IPS DF 6.9 (cell line): ENCODE measurements around the gene SMIM20.

Experiments used
- DNase-seq: peaks from one replicate; pipeline ENCODE4 v3.0.0-alpha.2; 2013; ENCODE audit warnings: low read depth, low spot score
- H3K27ac ChIP-seq: one replicate; pipeline ENCODE4 v1.5.1; 2013; ENCODE audit warnings: low read length, control low read depth
- H3K27me3 ChIP-seq: 2 replicates; pipeline ENCODE4 v1.6.1; 2013; ENCODE audit warnings: mild to moderate bottlenecking, low read length; ENCODE audit not compliant: control insufficient read depth, insufficient read depth
- H3K36me3 ChIP-seq: 2 replicates; pipeline ENCODE4 v1.6.1; 2013; ENCODE audit warnings: low read length; ENCODE audit not compliant: control insufficient read depth, insufficient read depth
- H3K4me1 ChIP-seq: 2 replicates; pipeline ENCODE4 v1.6.1; 2013; ENCODE audit warnings: low read length; ENCODE audit not compliant: control insufficient read depth, insufficient read depth
- H3K4me3 ChIP-seq: 2 replicates; pipeline ENCODE4 v1.5.1; 2013; ENCODE audit warnings: mild to moderate bottlenecking, low read length
- H3K9me3 ChIP-seq: 2 replicates; pipeline ENCODE4 v1.6.1; 2013; ENCODE audit warnings: low read length, inconsistent platforms; ENCODE audit not compliant: control insufficient read depth, insufficient read depth
- WGBS: extraction: QIAGEN DNeasy Blood & Tissue Kit; methylation state at CpG from one replicate; pipeline ENCODE4 v1.1.7; 2013; ENCODE audit warnings: mixed read lengths, missing lambda C conversion rate; ENCODE audit not compliant: insufficient read length, insufficient coverage; 5-methylcytosine and 5-hydroxymethylcytosine counted together

SMIM20 gene

DNA sequence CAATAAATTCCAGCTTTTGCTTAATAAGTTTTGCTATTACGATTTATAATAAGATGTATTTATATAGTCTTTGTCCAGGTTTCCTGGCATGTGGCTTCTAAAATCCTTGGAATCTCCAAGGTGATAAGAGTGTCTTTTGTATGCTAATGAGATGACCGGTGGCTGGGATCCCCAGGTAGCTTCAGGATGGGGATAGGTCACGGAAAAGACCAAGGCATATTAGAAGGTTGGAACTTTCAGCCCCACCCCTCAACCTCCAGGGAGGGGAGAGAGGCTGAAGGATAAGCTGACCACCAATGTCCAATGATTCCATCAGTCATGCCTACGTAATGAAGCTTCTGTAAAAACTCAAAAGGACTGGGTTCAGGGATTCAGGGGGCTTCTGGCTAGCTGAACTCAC, 41.7 kb downstream of the SMIM20 start:
- no peaks in the 10 kb centered on the region for H3K27me3 ChIP-seq
- H3K4me1 ChIP-seq, result peaks cover 7% of the 10 kb centered on the region
- no peak for DNase-seq
- no peaks in the 10 kb centered on the region for H3K9me3 ChIP-seq
- no peak overlapping the region for H3K4me3 ChIP-seq
- WGBS, result no CpG with 5 or more reads among the region's 4 CpGs
- H3K27ac ChIP-seq, result no peak overlapping the region
- H3K36me3 ChIP-seq, result no peaks in the 10 kb centered on the region

DNA sequence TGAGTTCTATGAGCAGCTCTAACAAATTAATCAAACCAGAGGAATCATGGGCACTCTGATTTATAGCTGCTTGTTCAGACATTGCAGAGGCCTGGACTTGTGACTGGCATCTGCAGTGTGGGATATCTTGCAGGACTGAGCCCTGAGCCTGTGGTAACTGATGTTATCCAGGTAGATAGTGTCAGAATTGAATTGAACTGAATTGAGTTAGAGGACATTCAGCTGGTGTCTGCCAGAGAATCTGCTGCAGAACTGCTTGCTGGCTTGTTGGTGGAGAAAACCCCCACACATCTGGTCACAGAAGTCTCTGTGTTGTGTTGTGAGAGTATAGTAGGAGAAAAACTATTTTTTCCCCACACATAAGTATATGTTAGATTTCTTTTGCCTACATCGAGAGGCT, 42.2 kb downstream of the SMIM20 start:
- no CpG with 5 or more reads among the region's 1 CpG for WGBS
- Histone ChIP-seq H3K27ac (no peak overlapping the region), H3K9me3 (no peaks in the 10 kb centered on the region), H3K27me3 (no peaks in the 10 kb centered on the region), H3K36me3 (no peaks in the 10 kb centered on the region), H3K4me1 (peaks cover 7% of the 10 kb centered on the region), H3K4me3 (no peak overlapping the region)
- DNase-seq, result no peak

DNA sequence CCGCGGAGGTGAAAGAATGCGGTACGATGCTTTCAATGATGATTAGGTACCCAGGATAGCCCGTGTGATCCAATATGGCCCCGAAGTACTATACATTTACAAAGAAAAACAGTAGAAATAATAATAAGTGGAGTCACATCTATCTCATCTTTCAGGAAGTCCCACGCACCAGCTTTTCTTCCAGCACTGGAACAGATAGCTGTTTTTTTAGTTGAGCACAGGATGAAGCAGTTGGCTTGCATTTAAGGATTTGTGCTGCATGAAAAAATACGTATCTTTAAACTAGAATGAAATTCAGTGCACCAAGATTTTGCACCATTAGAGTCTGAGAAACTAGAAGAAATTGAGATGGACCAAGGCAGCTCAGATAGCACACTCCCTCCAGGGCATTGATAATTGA, 44.1 kb downstream of the SMIM20 start:
- Histone ChIP-seq H3K36me3 (no peaks in the 10 kb centered on the region), H3K4me1 (peaks cover 5% of the 10 kb centered on the region), H3K27ac (no peak overlapping the region), H3K27me3 (no peaks in the 10 kb centered on the region), H3K4me3 (no peak overlapping the region), H3K9me3 (no peaks in the 10 kb centered on the region)
- WGBS, result no CpG with 5 or more reads among the region's 8 CpGs
- DNase-seq, result no peak

DNA sequence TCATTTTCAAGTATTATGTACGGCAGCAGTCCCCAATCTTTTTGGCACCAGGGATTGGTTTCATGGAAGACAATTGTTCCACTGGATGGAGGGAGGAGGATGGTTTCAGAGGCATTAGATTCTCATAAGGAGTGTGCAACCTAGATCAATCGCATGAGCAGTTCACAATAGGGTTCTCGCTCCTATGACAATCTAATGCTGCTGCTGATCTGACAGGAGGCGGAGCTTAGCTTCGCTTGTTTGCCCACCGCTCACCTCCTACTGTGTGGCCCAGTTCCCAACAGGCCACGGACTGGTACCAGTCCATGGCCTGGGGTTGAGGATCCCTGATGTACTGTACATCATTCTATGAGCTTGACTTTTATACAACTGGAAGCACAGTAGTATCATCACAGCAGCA, 48.4 kb downstream of the SMIM20 start:
- H3K4me3 ChIP-seq, result no peak overlapping the region
- no peaks in the 10 kb centered on the region for H3K27me3 ChIP-seq
- no peak for DNase-seq
- no CpG with 5 or more reads among the region's 7 CpGs for WGBS
- H3K4me1 ChIP-seq, result no peaks in the 10 kb centered on the region
- no peaks in the 10 kb centered on the region for H3K9me3 ChIP-seq
- H3K27ac ChIP-seq, result no peak overlapping the region
- no peaks in the 10 kb centered on the region for H3K36me3 ChIP-seq

DNA sequence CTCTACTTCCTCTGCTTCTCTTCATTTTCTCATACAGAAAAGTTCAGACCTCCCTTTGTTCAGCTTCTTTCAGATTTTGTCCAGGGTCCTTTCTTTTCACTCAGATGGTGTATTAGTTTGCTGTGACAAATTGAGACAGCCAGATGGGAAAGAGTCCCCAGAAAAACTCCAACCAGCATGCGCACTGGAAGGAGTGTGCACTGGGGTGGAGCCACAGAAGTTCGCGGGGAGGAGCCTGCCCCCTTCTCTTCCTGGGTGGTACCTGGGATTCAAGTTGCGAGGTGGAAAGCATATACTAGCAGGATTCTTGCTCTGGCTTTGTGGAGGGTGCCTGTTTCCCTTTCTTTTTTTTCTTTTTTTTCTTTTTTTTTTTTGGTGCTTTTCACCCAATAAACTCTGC, 51.6 kb downstream of the SMIM20 start:
- H3K36me3 ChIP-seq, result no peaks in the 10 kb centered on the region
- WGBS, result no CpG with 5 or more reads among the region's 4 CpGs
- DNase-seq, result no peak
- no peak overlapping the region for H3K27ac ChIP-seq
- H3K4me3 ChIP-seq, result no peak overlapping the region
- no peaks in the 10 kb centered on the region for H3K4me1 ChIP-seq
- no peaks in the 10 kb centered on the region for H3K9me3 ChIP-seq
- H3K27me3 ChIP-seq, result no peaks in the 10 kb centered on the region; the same call in 1 of the 2 replicates

DNA sequence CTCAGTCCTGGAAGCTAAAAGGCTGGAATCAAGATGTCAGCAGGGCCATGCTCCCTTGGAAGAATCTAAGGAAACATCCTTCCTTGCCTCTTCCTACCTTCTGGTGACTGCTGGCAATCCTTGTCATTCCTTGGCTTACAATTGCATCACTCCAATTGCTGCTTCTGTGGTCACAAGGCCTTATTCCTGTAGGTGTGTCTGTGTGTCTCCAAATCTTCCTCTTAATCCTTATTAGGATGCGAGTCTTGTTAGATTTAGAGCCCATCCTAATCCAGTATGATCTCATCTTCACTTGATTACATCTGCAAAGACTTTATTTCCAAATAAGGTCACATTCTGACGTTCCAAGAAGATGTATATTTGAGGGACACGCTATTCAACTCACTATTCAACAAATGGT, 52.2 kb downstream of the SMIM20 start:
- no peak for DNase-seq
- no peaks in the 10 kb centered on the region; the same call in 1 of the 2 replicates for H3K27me3 ChIP-seq
- no peaks in the 10 kb centered on the region for H3K36me3 ChIP-seq
- H3K27ac ChIP-seq, result no peak overlapping the region
- H3K4me3 ChIP-seq, result no peak overlapping the region
- H3K4me1 ChIP-seq, result no peaks in the 10 kb centered on the region
- WGBS, result no CpG with 5 or more reads among the region's 3 CpGs
- H3K9me3 ChIP-seq, result no peaks in the 10 kb centered on the region

DNA sequence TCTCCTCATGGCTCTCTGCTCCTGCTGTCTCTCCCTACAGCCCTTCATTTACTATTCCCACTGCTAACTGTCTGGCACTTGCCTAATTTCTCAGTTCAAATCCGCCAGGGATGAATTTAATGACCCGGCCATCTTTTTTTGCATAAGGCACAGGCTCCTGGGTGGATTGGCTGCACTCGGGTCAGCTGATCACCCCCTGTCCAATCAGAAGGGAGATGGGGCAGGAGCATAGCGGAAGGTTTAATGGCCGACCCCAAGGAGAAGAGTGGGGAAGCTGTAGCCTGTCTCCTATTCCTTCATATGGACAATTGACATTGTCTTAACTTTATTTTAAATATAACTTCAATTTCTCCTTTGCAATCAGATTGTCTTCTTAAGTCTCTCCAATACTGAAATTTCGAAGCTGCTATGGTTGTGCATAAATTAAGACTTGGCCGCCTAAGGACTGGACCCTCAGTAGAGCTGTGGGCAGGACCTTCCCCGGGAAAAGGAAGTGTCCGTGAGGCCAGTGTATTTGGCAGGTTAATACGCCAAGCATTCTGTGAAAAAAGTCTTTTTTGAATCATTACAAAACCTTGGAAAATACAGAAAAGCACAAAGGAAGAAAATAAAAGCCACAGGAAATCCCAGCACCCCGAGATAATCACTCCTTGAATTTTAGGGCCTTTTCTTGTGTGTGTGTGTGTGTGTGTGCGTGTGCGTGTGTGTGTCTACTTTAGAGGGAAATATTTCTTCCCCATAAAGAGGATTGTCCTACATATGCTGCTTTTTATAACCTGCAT, 55.5 kb downstream of the SMIM20 start:
- Histone ChIP-seq H3K27me3 (no peaks in the 10 kb centered on the region; the same call in 1 of the 2 replicates), H3K4me1 (no peaks in the 10 kb centered on the region), H3K36me3 (no peaks in the 10 kb centered on the region), H3K4me3 (no peak overlapping the region), H3K27ac (no peak overlapping the region), H3K9me3 (no peaks in the 10 kb centered on the region)
- no CpG with 5 or more reads among the region's 13 CpGs for WGBS
- no peak for DNase-seq

DNA sequence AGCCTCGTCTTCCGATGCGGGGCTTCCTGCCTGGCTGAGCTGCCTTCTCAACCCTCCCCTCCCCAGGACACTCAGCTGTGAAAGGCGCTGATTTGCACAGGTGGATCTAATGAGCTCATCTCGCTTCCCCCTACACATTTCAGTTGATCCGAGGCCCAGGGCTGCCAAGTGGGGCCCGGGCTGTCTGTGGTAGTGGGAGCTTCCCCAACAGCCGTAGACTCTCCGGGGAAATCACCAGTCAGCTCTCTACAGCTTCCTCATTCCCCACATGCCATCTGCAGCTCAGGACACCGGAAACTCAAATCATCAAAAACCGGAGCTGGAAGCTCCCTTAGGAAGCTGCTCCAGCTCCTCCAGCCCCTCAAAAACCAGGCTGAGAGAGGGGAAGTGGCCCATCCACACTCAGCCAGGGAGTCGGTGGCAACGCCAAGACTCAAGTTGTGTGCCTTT, 56.2 kb downstream of the SMIM20 start:
- no peak for DNase-seq
- no peaks in the 10 kb centered on the region for H3K9me3 ChIP-seq
- no peaks in the 10 kb centered on the region for H3K36me3 ChIP-seq
- no peak overlapping the region for H3K27ac ChIP-seq
- no peaks in the 10 kb centered on the region; the same call in 1 of the 2 replicates for H3K27me3 ChIP-seq
- no peaks in the 10 kb centered on the region for H3K4me1 ChIP-seq
- no CpG with 5 or more reads among the region's 13 CpGs for WGBS
- H3K4me3 ChIP-seq, result no peak overlapping the region

DNA sequence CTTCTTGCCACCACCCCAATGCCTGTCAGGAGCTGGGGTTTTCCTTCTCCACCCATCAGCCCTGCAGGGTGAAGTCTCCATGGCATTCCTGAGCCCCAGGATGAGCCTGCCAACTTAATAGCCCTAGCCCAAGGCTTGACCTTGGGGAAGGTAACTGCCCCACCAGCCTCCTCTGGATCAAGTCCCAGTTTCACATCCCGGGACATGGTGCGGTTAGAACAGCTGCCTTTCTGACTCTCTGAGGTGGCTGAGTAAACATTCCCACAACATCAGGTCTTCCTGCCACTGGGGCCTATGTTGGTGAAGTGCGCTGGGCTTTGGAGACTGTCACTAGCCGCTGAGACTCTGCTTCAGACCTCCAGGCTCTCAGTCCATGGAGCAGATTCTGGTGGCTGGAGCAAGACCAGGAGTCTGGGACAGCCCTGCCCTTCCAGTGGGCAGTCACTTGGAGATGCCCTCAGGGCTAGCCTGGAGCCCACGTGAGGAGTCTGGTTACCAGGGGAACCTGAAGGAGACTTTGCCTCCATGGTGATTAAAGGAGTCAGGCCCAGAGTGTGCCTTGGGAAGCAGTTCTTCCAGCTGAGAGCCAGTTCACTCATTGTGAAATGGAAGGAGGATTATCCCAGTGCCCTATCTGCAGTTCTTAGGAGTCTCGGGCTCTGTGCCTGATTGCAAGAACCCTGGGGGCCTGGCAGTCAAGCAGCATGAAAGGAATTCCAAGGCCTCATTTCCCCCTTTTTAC, 56.8 kb downstream of the SMIM20 start:
- no CpG with 5 or more reads among the region's 6 CpGs for WGBS
- H3K27me3 ChIP-seq, result no peaks in the 10 kb centered on the region; the same call in 1 of the 2 replicates
- DNase-seq, result no peak
- no peak overlapping the region for H3K4me3 ChIP-seq
- H3K9me3 ChIP-seq, result no peaks in the 10 kb centered on the region
- no peak overlapping the region for H3K27ac ChIP-seq
- no peaks in the 10 kb centered on the region for H3K36me3 ChIP-seq
- H3K4me1 ChIP-seq, result no peaks in the 10 kb centered on the region

DNA sequence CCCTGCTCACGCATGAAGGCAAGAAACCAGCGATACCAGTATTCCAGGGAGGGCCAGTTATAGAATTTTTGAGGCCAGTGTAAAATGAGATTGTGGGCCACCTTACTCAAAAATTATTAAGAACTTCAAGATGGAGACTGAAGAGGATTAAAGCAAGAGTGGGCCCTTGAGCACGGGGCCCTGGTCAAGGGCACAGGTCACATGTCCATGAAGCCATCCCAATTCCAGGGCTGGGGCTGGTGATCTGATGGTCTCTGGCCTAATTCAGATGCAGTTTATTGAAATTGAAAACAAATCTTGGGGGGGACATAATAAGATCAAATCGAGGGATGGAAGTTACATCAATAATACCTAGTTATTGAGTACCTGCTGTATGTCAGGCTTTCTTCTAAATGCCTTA, 58.3 kb downstream of the SMIM20 start:
- Histone ChIP-seq H3K4me1 (no peaks in the 10 kb centered on the region; the same call in 1 of the 2 replicates), H3K4me3 (no peak overlapping the region), H3K27me3 (no peaks in the 10 kb centered on the region; the same call in 1 of the 2 replicates), H3K9me3 (no peaks in the 10 kb centered on the region), H3K36me3 (no peaks in the 10 kb centered on the region), H3K27ac (no peak overlapping the region)
- no peak for DNase-seq
- WGBS, result no CpG with 5 or more reads among the region's 4 CpGs
